Endothelial cell (in vitro differentiated cells): ENCODE measurements around the gene AUTS2. TPM values are rescaled to one million over a fixed set of nuclear protein-coding genes. Genes with fewer than 3 reads are reported as not detected.

ENCODE experiments used
- DNase-seq: peaks from one replicate; pipeline ENCODE4 v3.0.0; 2021; ENCODE audit warnings: low spot score
- H3K27ac Mint-ChIP-seq: one replicate; pipeline ENCODE4 v1.8.0; 2021; ENCODE audit warnings: mixed read lengths, inconsistent platforms; ENCODE audit not compliant: unreplicated experiment
- H3K27me3 Mint-ChIP-seq: one replicate; pipeline ENCODE4 v1.8.0; 2021; ENCODE audit warnings: mild to moderate bottlenecking, moderate library complexity, mixed read lengths, inconsistent platforms; ENCODE audit not compliant: unreplicated experiment
- H3K36me3 Mint-ChIP-seq: one replicate; pipeline ENCODE4 v1.8.0; 2021; ENCODE audit warnings: mild to moderate bottlenecking, low read depth, mixed read lengths, inconsistent platforms; ENCODE audit not compliant: unreplicated experiment
- H3K4me1 Mint-ChIP-seq: one replicate; pipeline ENCODE4 v1.8.0; 2021; ENCODE audit warnings: mild to moderate bottlenecking, mixed read lengths, inconsistent platforms; ENCODE audit not compliant: unreplicated experiment
- H3K4me3 Mint-ChIP-seq: one replicate; pipeline ENCODE4 v1.8.0; 2021; ENCODE audit warnings: mild to moderate bottlenecking, mixed read lengths, inconsistent platforms; ENCODE audit not compliant: unreplicated experiment
- H3K9me3 Mint-ChIP-seq: one replicate; pipeline ENCODE4 v1.8.0; 2021; ENCODE audit warnings: mixed read lengths, inconsistent platforms; ENCODE audit not compliant: unreplicated experiment
- total RNA-seq: library from RNA; stranded (reverse); fragmentation: NEBNext Ultra II Directional; extraction: Animal tissue kit (Norgen Biotek cat#: 25700); gene quantifications from one replicate; pipeline ENCODE4 v1.2.1, GENCODE V29; 2021; ENCODE audit not compliant: unreplicated experiment
- TF ChIP-seq, protein P1 (sequence below): fragments of 200-600 bp; sonication (generic); IDR thresholded peaks from one replicate; pipeline ENCODE4 v1.5.0; 2021; ENCODE audit warnings: antibody characterized with exemption; ENCODE audit not compliant: unreplicated experiment

The AUTS2 gene
- total RNA-seq, 1 donor from 2014 or later = 103 TPM

DNA sequence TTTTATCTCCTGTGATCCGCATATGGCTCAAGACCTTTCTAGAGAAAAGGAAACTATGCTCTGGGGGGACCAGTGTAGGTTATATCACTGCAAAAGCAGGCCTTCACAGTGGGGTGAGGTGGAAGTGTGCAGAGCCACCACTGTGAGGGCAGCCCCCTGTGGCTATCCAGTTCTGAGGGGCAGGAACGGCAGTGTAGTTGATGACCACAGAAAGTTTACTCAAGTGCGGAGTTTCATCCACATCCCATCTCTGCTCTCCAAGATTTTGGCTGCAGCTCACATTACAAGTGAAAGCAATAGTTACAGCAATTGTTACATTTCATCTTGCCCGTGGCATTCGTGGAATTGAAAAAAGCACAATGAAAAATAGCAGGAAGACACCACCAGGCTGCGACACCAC is 1187.8 kb downstream of the AUTS2 start:
- peaks cover 68% of the 10 kb centered on the region for H3K36me3 Mint-ChIP-seq
- peak overlapping the region; percentile 8 for H3K27ac Mint-ChIP-seq
- no peak for DNase-seq
- peaks cover 8% of the 10 kb centered on the region for H3K27me3 Mint-ChIP-seq
- peaks cover 7% of the 10 kb centered on the region for H3K4me1 Mint-ChIP-seq
- TF ChIP-seq, protein P1, sequence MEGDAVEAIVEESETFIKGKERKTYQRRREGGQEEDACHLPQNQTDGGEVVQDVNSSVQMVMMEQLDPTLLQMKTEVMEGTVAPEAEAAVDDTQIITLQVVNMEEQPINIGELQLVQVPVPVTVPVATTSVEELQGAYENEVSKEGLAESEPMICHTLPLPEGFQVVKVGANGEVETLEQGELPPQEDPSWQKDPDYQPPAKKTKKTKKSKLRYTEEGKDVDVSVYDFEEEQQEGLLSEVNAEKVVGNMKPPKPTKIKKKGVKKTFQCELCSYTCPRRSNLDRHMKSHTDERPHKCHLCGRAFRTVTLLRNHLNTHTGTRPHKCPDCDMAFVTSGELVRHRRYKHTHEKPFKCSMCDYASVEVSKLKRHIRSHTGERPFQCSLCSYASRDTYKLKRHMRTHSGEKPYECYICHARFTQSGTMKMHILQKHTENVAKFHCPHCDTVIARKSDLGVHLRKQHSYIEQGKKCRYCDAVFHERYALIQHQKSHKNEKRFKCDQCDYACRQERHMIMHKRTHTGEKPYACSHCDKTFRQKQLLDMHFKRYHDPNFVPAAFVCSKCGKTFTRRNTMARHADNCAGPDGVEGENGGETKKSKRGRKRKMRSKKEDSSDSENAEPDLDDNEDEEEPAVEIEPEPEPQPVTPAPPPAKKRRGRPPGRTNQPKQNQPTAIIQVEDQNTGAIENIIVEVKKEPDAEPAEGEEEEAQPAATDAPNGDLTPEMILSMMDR = no peak
- H3K4me3 Mint-ChIP-seq = peak overlapping the region; percentile 8
- no peaks in the 10 kb centered on the region for H3K9me3 Mint-ChIP-seq

DNA sequence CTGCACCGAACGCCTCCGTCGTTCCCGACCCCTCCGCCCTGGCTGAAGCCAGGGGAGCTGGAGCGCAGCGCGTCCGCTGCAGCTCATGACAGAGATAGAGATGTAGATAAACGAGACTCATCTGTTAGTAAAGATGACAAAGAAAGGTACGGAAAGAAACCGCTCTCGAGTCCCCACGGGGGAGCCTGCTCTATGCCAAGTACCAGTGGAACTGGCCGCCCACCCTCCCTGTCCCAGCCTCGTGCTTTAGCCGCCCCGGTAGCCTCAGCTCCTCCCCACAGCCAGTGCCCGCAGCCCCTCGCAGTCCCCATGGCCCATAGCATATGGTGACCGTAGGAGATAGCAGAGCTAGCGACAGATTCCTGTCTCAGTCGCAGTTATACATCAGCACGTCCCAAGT is 1189.0 kb downstream of the AUTS2 start:
- H3K4me1 Mint-ChIP-seq = peaks cover 7% of the 10 kb centered on the region
- TF ChIP-seq, protein P1 = no peak
- H3K9me3 Mint-ChIP-seq = no peaks in the 10 kb centered on the region
- H3K27me3 Mint-ChIP-seq = peaks cover 8% of the 10 kb centered on the region
- peaks cover 64% of the 10 kb centered on the region for H3K36me3 Mint-ChIP-seq
- no peak for DNase-seq
- H3K4me3 Mint-ChIP-seq = peak overlapping the region; percentile 76
- H3K27ac Mint-ChIP-seq = peak overlapping the region; percentile 24

GRCh38 chr7:70787771-70788170 is 1189.5 kb downstream of the AUTS2 start:
- Mint-ChIP-seq H3K4me1 (peaks cover 7% of the 10 kb centered on the region), H3K36me3 (peaks cover 63% of the 10 kb centered on the region), H3K27me3 (peaks cover 8% of the 10 kb centered on the region), H3K27ac (peak overlapping the region; percentile 24), H3K9me3 (no peaks in the 10 kb centered on the region), H3K4me3 (peak overlapping the region; percentile 76)
- no peak for DNase-seq
- TF ChIP-seq, protein P1 = no peak

- TF ChIP-seq, protein P1 = no peak
- Mint-ChIP-seq H3K27ac (no peak overlapping the region), H3K27me3 (peaks cover 8% of the 10 kb centered on the region), H3K9me3 (no peaks in the 10 kb centered on the region), H3K4me3 (no peak overlapping the region), H3K4me1 (peaks cover 7% of the 10 kb centered on the region), H3K36me3 (peaks cover 65% of the 10 kb centered on the region)
- no peak for DNase-seq
Observed at GRCh38 chr7:70788276-70788675, 1190.0 kb downstream of the AUTS2 start.

GRCh38 chr7:70789481-70790214 is 1191.4 kb downstream of the AUTS2 start:
- peaks cover 14% of the 10 kb centered on the region for H3K27me3 Mint-ChIP-seq
- H3K4me3 Mint-ChIP-seq = peak overlapping the region; percentile 68
- peaks cover 72% of the 10 kb centered on the region for H3K36me3 Mint-ChIP-seq
- peaks cover 7% of the 10 kb centered on the region for H3K4me1 Mint-ChIP-seq
- H3K27ac Mint-ChIP-seq = peak overlapping the region; percentile 22
- TF ChIP-seq, protein P1 = no peak
- DNase-seq = no peak
- H3K9me3 Mint-ChIP-seq = no peaks in the 10 kb centered on the region
